ENCODE measurements around the gene CYB5RL.

- TF ChIP-seq CTCF (conservative IDR thresholded peaks at IDR 0.05 in 1 of 2, IDR thresholded peaks at IDR 0.05 in 1 of 2; ENCODE audit: extremely low read depth in 1 of 2, insufficient read depth in 1 of 2, low read depth in 1 of 2, low read length in 2 of 2) (no peak), EZH2 (IDR thresholded peaks at IDR 0.05; ENCODE audit: borderline replicate concordance, low read length) (no peak)
These were observed 39.5 kb downstream of the CYB5RL start for GRCh38 chr1:54160351-54160750.
